SU-DHL-6 (cell line): Measurements from ENCODE around the gene MB.
A peak's percentile ranks its signal among the peaks of the same experiment; 100 is the strongest.

Experiments used
- H2AFZ ChIP-seq: fragments of 200-600 bp; sonication (generic); 2 replicates; pipeline ENCODE4 v1.6.1; 2014; ENCODE audit warnings: low read depth, mild to moderate bottlenecking, moderate library complexity, mixed read lengths, antibody characterized with exemption, low read length; ENCODE audit not compliant: severe bottlenecking
- H3F3A ChIP-seq: fragments of 200-600 bp; shearing (Covaris generic); 2 replicates; pipeline ENCODE4 v1.6.0; 2016; ENCODE audit warnings: antibody characterized with exemption, mild to moderate bottlenecking; ENCODE audit not compliant: insufficient read depth
- H3K27ac ChIP-seq: fragments of 200-600 bp; sonication (generic); 2 replicates; pipeline ENCODE4 v1.5.1; 2016; ENCODE audit warnings: low read depth, mild to moderate bottlenecking, low read length, moderate library complexity, mixed read lengths
- H3K27me3 ChIP-seq: fragments of 200-600 bp; sonication (generic), shearing (Covaris generic); 2 replicates; pipeline ENCODE4 v1.6.0; 2014; ENCODE audit warnings: mild to moderate bottlenecking, low read length
- H3K36me3 ChIP-seq: fragments of 200-600 bp; sonication (generic); 2 replicates; pipeline ENCODE4 v1.6.1; 2014; ENCODE audit warnings: mild to moderate bottlenecking, low read length, mixed read lengths
- H3K4me2 ChIP-seq: fragments of 300-600, 200-600 bp; shearing (Covaris generic), sonication (generic); 2 replicates; pipeline ENCODE4 v1.6.0; 2014; ENCODE audit warnings: low read length, low read depth, mild to moderate bottlenecking; ENCODE audit not compliant: poor library complexity, severe bottlenecking
- H3K4me3 ChIP-seq: fragments of 200-600 bp; sonication (generic); 2 replicates; pipeline ENCODE4 v1.5.1; 2014; ENCODE audit warnings: antibody characterized with exemption, low read length, mild to moderate bottlenecking, mixed read lengths; ENCODE audit not compliant: insufficient read depth, poor library complexity, severe bottlenecking
- H3K79me2 ChIP-seq: fragments of 200-600 bp; sonication (generic); 2 replicates; pipeline ENCODE4 v1.6.1; 2014; ENCODE audit warnings: mild to moderate bottlenecking, low read length, moderate library complexity; ENCODE audit not compliant: insufficient read depth
- H3K9ac ChIP-seq: fragments of 200-600 bp; sonication (generic); 2 replicates; pipeline ENCODE4 v1.7.0; 2014; ENCODE audit warnings: mild to moderate bottlenecking, low read length
- H3K9me2 ChIP-seq: fragments of 200-600 bp; sonication (generic); replicated peaks from 2 replicates; pipeline ENCODE4 v1.6.1; 2014; ENCODE audit warnings: low read length; ENCODE audit not compliant: insufficient read depth
- H3K9me3 ChIP-seq: fragments of 200-600 bp; sonication (generic); 2 replicates; pipeline ENCODE4 v1.6.1; 2014; ENCODE audit warnings: low read length, mixed read lengths; ENCODE audit not compliant: insufficient read depth
- H4K20me1 ChIP-seq: fragments of 200-600 bp; sonication (generic); 2 replicates; pipeline ENCODE4 v1.6.1; 2014; ENCODE audit warnings: low read depth, mild to moderate bottlenecking, antibody characterized with exemption, low read length, moderate library complexity, mixed read lengths
- CTCF ChIP-seq: fragments of 200-600 bp; sonication (generic); IDR thresholded peaks from one replicate; pipeline ENCODE4 v1.5.1; 2017; ENCODE audit warnings: antibody characterized with exemption, mild to moderate bottlenecking, low read length, moderate library complexity; ENCODE audit not compliant: insufficient read depth, poor library complexity, severe bottlenecking
- EZH2phosphoT487 ChIP-seq: fragments of 200-600 bp; sonication (generic), shearing (Covaris generic); conservative IDR thresholded peaks from 2 replicates; pipeline ENCODE4 v1.6.1; 2018; ENCODE audit warnings: mild to moderate bottlenecking, antibody characterized with exemption, low read length, moderate library complexity, mixed read lengths

MB gene

GRCh38 chr22:35628732-35629131 is 11.6 kb upstream of the MB start:
- no peaks in the 10 kb centered on the region; the same call in 1 of the 2 replicates for H3F3A ChIP-seq
- TF ChIP-seq CTCF (no peak), EZH2phosphoT487 (no peak)
- no peak overlapping the region for H2AFZ ChIP-seq
- H3K27me3 ChIP-seq = no peaks in the 10 kb centered on the region
- no peak overlapping the region for H3K9ac ChIP-seq
- no peaks in the 10 kb centered on the region for H3K9me2 ChIP-seq
- no peaks in the 10 kb centered on the region for H4K20me1 ChIP-seq
- no peaks in the 10 kb centered on the region for H3K36me3 ChIP-seq
- H3K4me3 ChIP-seq = no peak overlapping the region
- H3K79me2 ChIP-seq = no peaks in the 10 kb centered on the region
- H3K9me3 ChIP-seq = no peaks in the 10 kb centered on the region
- no peak overlapping the region for H3K27ac ChIP-seq
- H3K4me2 ChIP-seq = no peak overlapping the region

- Histone ChIP-seq H3K36me3 (no peaks in the 10 kb centered on the region), H2AFZ (peak overlapping the region; percentile 82), H3K9me2 (no peaks in the 10 kb centered on the region), H3K4me3 (peak overlapping the region; percentile 8), H4K20me1 (no peaks in the 10 kb centered on the region), H3K79me2 (no peaks in the 10 kb centered on the region), H3K9ac (peak overlapping the region; percentile 38; the same call in 1 of the 2 replicates), H3K9me3 (no peaks in the 10 kb centered on the region), H3K4me2 (peak overlapping the region; percentile 47), H3F3A (no peaks in the 10 kb centered on the region; the same call in 1 of the 2 replicates), H3K27me3 (no peaks in the 10 kb centered on the region), H3K27ac (no peak overlapping the region)
- TF ChIP-seq EZH2phosphoT487 (no peak), CTCF (peak; percentile 46)
Measured at GRCh38 chr22:35627267-35628041, 10.3 kb upstream of the MB start.

- H3K36me3 ChIP-seq = no peaks in the 10 kb centered on the region
- no peak overlapping the region for H3K4me3 ChIP-seq
- no peak overlapping the region for H2AFZ ChIP-seq
- no peaks in the 10 kb centered on the region for H3K79me2 ChIP-seq
- no peak overlapping the region for H3K9ac ChIP-seq
- no peak overlapping the region for H3K4me2 ChIP-seq
- H3K9me2 ChIP-seq = no peaks in the 10 kb centered on the region
- no peaks in the 10 kb centered on the region for H3K27me3 ChIP-seq
- TF ChIP-seq EZH2phosphoT487 (no peak), CTCF (no peak)
- H3K9me3 ChIP-seq = no peaks in the 10 kb centered on the region
- H3F3A ChIP-seq = no peaks in the 10 kb centered on the region; the same call in 1 of the 2 replicates
- no peaks in the 10 kb centered on the region for H4K20me1 ChIP-seq
- no peak overlapping the region for H3K27ac ChIP-seq
Measured at GRCh38 chr22:35625763-35626432, 8.8 kb upstream of the MB start.
